Skeletal muscle satellite cell (primary cell): ENCODE measurements around the gene GPRIN3.

ENCODE experiments used
- H3K27me3 ChIP-seq: 2 replicates; pipeline ENCODE4 v1.7.0; 2013; ENCODE audit warnings: low read length; ENCODE audit not compliant: control insufficient read depth, insufficient read depth
- H3K36me3 ChIP-seq: 2 replicates; pipeline ENCODE4 v1.7.0; 2013; ENCODE audit warnings: mild to moderate bottlenecking, control low read depth, low read length; ENCODE audit not compliant: insufficient read depth
- H3K4me1 ChIP-seq: 2 replicates; pipeline ENCODE4 v1.7.0; 2013; ENCODE audit warnings: low read length; ENCODE audit not compliant: control insufficient read depth, insufficient read depth
- H3K4me2 ChIP-seq: 2 replicates; pipeline ENCODE4 v1.7.0; 2013; ENCODE audit warnings: mild to moderate bottlenecking, low read length
- H3K4me3 ChIP-seq: 2 replicates; pipeline ENCODE4 v1.7.0; 2013; ENCODE audit warnings: low read length
- H3K9ac ChIP-seq: 2 replicates; pipeline ENCODE4 v1.7.0; 2013; ENCODE audit warnings: mild to moderate bottlenecking, low read depth, low read length, moderate library complexity
- H3K9me3 ChIP-seq: replicated peaks from 2 replicates; pipeline ENCODE4 v1.7.0; 2013; ENCODE audit warnings: mild to moderate bottlenecking, control low read depth, low read length

Gene GPRIN3

GRCh38 chr4:89288430-89288829, 19.2 kb downstream of the GPRIN3 start:
- H3K9me3 ChIP-seq: no peaks in the 10 kb centered on the region
- H3K4me2 ChIP-seq: no peak overlapping the region
- no peak overlapping the region for H3K4me3 ChIP-seq
- peaks cover 25% of the 10 kb centered on the region for H3K27me3 ChIP-seq
- no peaks in the 10 kb centered on the region for H3K4me1 ChIP-seq
- no peaks in the 10 kb centered on the region for H3K36me3 ChIP-seq
- H3K9ac ChIP-seq: no peak overlapping the region

- Histone ChIP-seq H3K36me3 (no peaks in the 10 kb centered on the region), H3K4me3 (no peak overlapping the region), H3K4me1 (no peaks in the 10 kb centered on the region), H3K9me3 (no peaks in the 10 kb centered on the region), H3K4me2 (no peak overlapping the region), H3K27me3 (peaks cover 23% of the 10 kb centered on the region), H3K9ac (no peak overlapping the region)
Measured at GRCh38 chr4:89287945-89288344, 19.7 kb downstream of the GPRIN3 start.

GRCh38 chr4:89285745-89286144, 21.9 kb downstream of the GPRIN3 start:
- H3K4me3 ChIP-seq: no peak overlapping the region
- H3K4me2 ChIP-seq: no peak overlapping the region
- peaks cover 23% of the 10 kb centered on the region for H3K27me3 ChIP-seq
- H3K4me1 ChIP-seq: no peaks in the 10 kb centered on the region
- H3K36me3 ChIP-seq: no peaks in the 10 kb centered on the region
- H3K9ac ChIP-seq: no peak overlapping the region
- H3K9me3 ChIP-seq: no peaks in the 10 kb centered on the region

- Histone ChIP-seq H3K36me3 (no peaks in the 10 kb centered on the region), H3K9ac (no peak overlapping the region), H3K4me1 (no peaks in the 10 kb centered on the region), H3K4me3 (no peak overlapping the region), H3K4me2 (no peak overlapping the region), H3K9me3 (no peaks in the 10 kb centered on the region), H3K27me3 (peaks cover 23% of the 10 kb centered on the region)
Measured at GRCh38 chr4:89284828-89285227, 22.8 kb downstream of the GPRIN3 start.

- no peaks in the 10 kb centered on the region for H3K36me3 ChIP-seq
- H3K27me3 ChIP-seq: peaks cover 17% of the 10 kb centered on the region
- no peak overlapping the region for H3K4me3 ChIP-seq
- no peaks in the 10 kb centered on the region for H3K9me3 ChIP-seq
- no peaks in the 10 kb centered on the region for H3K4me1 ChIP-seq
- H3K4me2 ChIP-seq: no peak overlapping the region
- no peak overlapping the region for H3K9ac ChIP-seq
Measured at GRCh38 chr4:89284020-89284424, 23.6 kb downstream of the GPRIN3 start.

GRCh38 chr4:89283226-89284009, 24.2 kb downstream of the GPRIN3 start:
- Histone ChIP-seq H3K9ac (no peak overlapping the region), H3K4me3 (no peak overlapping the region), H3K27me3 (peaks cover 11% of the 10 kb centered on the region), H3K36me3 (no peaks in the 10 kb centered on the region), H3K4me2 (no peak overlapping the region), H3K4me1 (no peaks in the 10 kb centered on the region), H3K9me3 (no peaks in the 10 kb centered on the region)

- Histone ChIP-seq H3K27me3 (no peaks in the 10 kb centered on the region), H3K4me3 (no peak overlapping the region), H3K4me2 (no peak overlapping the region), H3K36me3 (no peaks in the 10 kb centered on the region), H3K9ac (no peak overlapping the region), H3K9me3 (no peaks in the 10 kb centered on the region), H3K4me1 (no peaks in the 10 kb centered on the region)
Measured at GRCh38 chr4:89279385-89279784, 28.2 kb downstream of the GPRIN3 start.

GRCh38 chr4:89277412-89277811, 30.2 kb downstream of the GPRIN3 start:
- H3K27me3 ChIP-seq: no peaks in the 10 kb centered on the region
- H3K4me1 ChIP-seq: no peaks in the 10 kb centered on the region
- H3K9me3 ChIP-seq: no peaks in the 10 kb centered on the region
- no peak overlapping the region for H3K4me3 ChIP-seq
- H3K36me3 ChIP-seq: no peaks in the 10 kb centered on the region
- H3K9ac ChIP-seq: no peak overlapping the region
- no peak overlapping the region for H3K4me2 ChIP-seq

GRCh38 chr4:89276296-89276695, 31.3 kb downstream of the GPRIN3 start:
- Histone ChIP-seq H3K9ac (no peak overlapping the region), H3K9me3 (no peaks in the 10 kb centered on the region), H3K36me3 (no peaks in the 10 kb centered on the region), H3K4me1 (no peaks in the 10 kb centered on the region), H3K27me3 (no peaks in the 10 kb centered on the region), H3K4me2 (no peak overlapping the region), H3K4me3 (no peak overlapping the region)

GRCh38 chr4:89275587-89275986, 32.0 kb downstream of the GPRIN3 start:
- Histone ChIP-seq H3K36me3 (no peaks in the 10 kb centered on the region), H3K4me1 (no peaks in the 10 kb centered on the region), H3K4me3 (no peak overlapping the region), H3K4me2 (no peak overlapping the region), H3K9ac (no peak overlapping the region), H3K9me3 (no peaks in the 10 kb centered on the region), H3K27me3 (no peaks in the 10 kb centered on the region)

- no peak overlapping the region for H3K9ac ChIP-seq
- H3K36me3 ChIP-seq: no peaks in the 10 kb centered on the region
- H3K9me3 ChIP-seq: no peaks in the 10 kb centered on the region
- no peaks in the 10 kb centered on the region for H3K27me3 ChIP-seq
- no peak overlapping the region for H3K4me2 ChIP-seq
- no peak overlapping the region for H3K4me3 ChIP-seq
- H3K4me1 ChIP-seq: peaks cover 5% of the 10 kb centered on the region
Measured at GRCh38 chr4:89273741-89274141, 33.9 kb downstream of the GPRIN3 start.

- no peaks in the 10 kb centered on the region for H3K27me3 ChIP-seq
- no peaks in the 10 kb centered on the region for H3K36me3 ChIP-seq
- H3K4me3 ChIP-seq: no peak overlapping the region
- no peaks in the 10 kb centered on the region for H3K9me3 ChIP-seq
- H3K9ac ChIP-seq: no peak overlapping the region
- no peak overlapping the region for H3K4me2 ChIP-seq
- peaks cover 11% of the 10 kb centered on the region for H3K4me1 ChIP-seq
Measured at GRCh38 chr4:89270792-89271191, 36.8 kb downstream of the GPRIN3 start.
